Measurements from ENCODE around the gene BRINP1.

BRINP1 gene, protein sequence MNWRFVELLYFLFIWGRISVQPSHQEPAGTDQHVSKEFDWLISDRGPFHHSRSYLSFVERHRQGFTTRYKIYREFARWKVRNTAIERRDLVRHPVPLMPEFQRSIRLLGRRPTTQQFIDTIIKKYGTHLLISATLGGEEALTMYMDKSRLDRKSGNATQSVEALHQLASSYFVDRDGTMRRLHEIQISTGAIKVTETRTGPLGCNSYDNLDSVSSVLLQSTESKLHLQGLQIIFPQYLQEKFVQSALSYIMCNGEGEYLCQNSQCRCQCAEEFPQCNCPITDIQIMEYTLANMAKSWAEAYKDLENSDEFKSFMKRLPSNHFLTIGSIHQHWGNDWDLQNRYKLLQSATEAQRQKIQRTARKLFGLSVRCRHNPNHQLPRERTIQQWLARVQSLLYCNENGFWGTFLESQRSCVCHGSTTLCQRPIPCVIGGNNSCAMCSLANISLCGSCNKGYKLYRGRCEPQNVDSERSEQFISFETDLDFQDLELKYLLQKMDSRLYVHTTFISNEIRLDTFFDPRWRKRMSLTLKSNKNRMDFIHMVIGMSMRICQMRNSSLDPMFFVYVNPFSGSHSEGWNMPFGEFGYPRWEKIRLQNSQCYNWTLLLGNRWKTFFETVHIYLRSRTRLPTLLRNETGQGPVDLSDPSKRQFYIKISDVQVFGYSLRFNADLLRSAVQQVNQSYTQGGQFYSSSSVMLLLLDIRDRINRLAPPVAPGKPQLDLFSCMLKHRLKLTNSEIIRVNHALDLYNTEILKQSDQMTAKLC

DNA sequence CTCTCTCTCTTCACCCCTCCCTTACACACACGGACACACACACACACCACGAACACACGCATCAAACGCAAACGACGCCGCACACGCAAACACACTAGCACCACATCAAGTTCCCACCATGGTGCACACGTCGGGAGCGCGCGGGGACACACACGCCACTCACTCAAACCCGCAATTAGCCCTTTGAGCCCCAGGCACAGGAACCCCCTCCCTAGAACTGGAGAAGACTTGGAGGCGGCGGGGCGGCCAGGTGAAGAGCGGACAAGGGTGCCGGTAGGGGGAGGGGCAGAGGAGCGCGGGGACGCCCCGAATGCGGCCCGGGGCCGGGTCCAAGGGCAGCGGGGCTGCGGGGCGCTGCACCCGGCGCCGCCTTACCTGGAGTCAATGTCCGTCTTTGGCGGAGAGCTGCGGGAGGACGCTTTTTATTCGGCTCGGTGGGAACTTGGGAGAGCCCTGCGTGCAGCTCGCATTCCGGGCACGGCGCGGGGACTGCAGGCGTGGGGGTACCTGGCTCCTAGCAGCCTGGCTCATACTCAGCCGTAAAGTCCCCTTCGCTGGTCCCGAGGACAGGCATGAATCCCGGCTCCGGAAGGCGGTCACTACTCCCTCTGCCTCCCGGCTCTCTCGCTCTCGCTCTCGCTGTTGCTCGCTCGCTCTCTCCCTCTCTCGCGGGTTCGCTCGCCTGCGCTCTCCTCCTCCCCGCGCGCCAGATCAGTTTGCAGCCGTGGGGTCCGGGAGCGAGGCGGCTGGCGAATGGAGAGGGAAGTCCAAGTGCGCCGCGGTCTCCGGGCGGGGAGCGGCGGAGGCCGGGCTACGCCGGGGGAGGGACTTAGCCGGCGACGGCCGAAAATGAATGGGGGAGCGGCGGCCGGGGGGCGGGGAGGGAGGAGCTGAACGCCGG, at the start of gene BRINP1:
BRINP1 (minus strand) TSS at position 755 of the 901 bp plus-strand sequence. CDS start 56,080 bp downstream, outside the sequence.
- Histone ChIP-seq H3K9ac (ENCODE audit: low read depth in 1 of 2, low read length in 2 of 2) (no peak within 1 kb of the TSS), H3K36me3 (ENCODE audit: control insufficient read depth in 2 of 2, insufficient read depth in 2 of 2, low read length in 2 of 2) (no peaks in the 10 kb centered on the region), H3K9me3 (ENCODE audit: control insufficient read depth in 2 of 2, low read length in 2 of 2) (no peaks in the 10 kb centered on the region), H3K4me1 (ENCODE audit: control insufficient read depth in 2 of 2, insufficient read depth in 2 of 2, low read length in 2 of 2) (no peaks in the 10 kb centered on the region), H3K4me3 (ENCODE audit: low read length in 2 of 2) (no peak within 1 kb of the TSS), H3K27ac (ENCODE audit: low read depth in 2 of 2, low read length in 2 of 2) (no peak within 1 kb of the TSS), H3K27me3 (ENCODE audit: control insufficient read depth in 2 of 2, insufficient read depth in 2 of 2, low read length in 2 of 2) (peaks cover 11 to 24% of the 10 kb centered on the region in 2 donors)

DNA sequence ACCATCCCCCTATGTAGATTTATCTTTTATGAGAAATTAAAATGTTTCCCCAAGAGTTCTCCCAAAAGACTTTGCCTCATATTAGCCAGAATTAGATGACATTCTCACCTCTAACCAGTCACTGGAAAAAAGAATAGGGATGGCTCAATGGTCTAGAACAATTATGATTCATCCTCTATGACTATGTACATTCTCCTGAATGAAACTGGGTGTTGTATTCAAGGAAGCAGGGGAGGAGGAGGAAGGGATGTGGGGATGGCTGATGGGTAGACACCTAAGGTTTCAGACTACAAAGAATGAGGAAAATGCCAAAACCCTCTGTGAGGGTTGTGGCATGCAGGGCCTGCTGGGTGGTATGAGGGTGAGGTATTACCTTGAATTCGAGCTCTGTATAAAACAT, 49.5 kb upstream of the BRINP1 start:
- Histone ChIP-seq H3K4me1 (ENCODE audit: control insufficient read depth in 2 of 2, insufficient read depth in 2 of 2, low read length in 2 of 2) (no peaks in the 10 kb centered on the region), H3K27ac (ENCODE audit: low read depth in 2 of 2, low read length in 2 of 2) (no peak overlapping the region), H3K4me3 (ENCODE audit: low read length in 2 of 2) (no peak overlapping the region), H3K36me3 (ENCODE audit: control insufficient read depth in 2 of 2, insufficient read depth in 2 of 2, low read length in 2 of 2) (no peaks in the 10 kb centered on the region), H3K9me3 (ENCODE audit: control insufficient read depth in 2 of 2, low read length in 2 of 2) (no peaks in the 10 kb centered on the region), H3K9ac (ENCODE audit: low read depth in 1 of 2, low read length in 2 of 2) (no peak overlapping the region), H3K27me3 (ENCODE audit: control insufficient read depth in 2 of 2, insufficient read depth in 2 of 2, low read length in 2 of 2) (no peaks in the 10 kb centered on the region)

DNA sequence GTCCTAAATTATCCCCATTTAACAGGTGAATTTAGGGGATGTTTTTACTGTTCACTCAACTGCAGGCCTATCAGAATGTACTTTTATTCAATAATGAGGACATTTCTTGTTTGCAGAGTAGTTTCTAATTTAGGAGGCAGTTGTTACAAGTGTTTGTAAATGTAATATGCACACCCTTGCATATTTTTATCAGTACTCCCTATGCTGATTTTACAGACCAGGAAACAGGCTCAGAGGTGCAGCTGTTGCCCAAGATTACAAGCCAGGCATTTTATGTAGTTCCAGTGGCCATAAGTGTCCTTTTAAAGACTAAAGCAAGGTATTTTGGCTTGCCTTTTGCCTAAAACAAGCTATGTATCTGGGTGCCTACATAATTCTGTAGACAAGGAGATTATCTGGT, 47.6 kb upstream of the BRINP1 start:
- Histone ChIP-seq H3K4me1 (ENCODE audit: control insufficient read depth in 2 of 2, insufficient read depth in 2 of 2, low read length in 2 of 2) (no peaks in the 10 kb centered on the region), H3K27me3 (ENCODE audit: control insufficient read depth in 2 of 2, insufficient read depth in 2 of 2, low read length in 2 of 2) (no peaks in the 10 kb centered on the region), H3K27ac (ENCODE audit: low read depth in 2 of 2, low read length in 2 of 2) (no peak overlapping the region), H3K36me3 (ENCODE audit: control insufficient read depth in 2 of 2, insufficient read depth in 2 of 2, low read length in 2 of 2) (no peaks in the 10 kb centered on the region), H3K9ac (ENCODE audit: low read depth in 1 of 2, low read length in 2 of 2) (no peak overlapping the region), H3K4me3 (ENCODE audit: low read length in 2 of 2) (no peak overlapping the region), H3K9me3 (ENCODE audit: control insufficient read depth in 2 of 2, low read length in 2 of 2) (no peaks in the 10 kb centered on the region)

DNA sequence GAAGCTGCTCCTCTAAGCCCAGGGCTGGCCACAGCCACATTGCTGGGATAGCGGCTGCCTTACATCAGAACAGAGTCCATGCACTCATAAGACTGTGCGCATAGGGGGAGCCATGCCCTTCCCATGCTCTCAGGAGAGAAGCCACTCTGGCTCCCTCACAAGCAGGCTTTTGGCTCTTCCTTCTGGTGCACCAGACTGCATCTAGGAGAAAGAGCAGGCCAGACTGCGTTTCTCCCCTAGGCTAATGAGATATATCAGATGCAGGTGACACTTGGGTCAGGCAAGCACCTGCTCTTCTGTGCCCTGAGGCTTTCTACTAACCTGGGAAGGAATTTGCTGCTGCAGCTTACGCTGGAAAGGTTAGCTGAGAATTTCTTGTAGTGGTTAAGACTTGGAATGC, 43.2 kb upstream of the BRINP1 start:
- H3K36me3 ChIP-seq (ENCODE audit: control insufficient read depth in 2 of 2, insufficient read depth in 2 of 2, low read length in 2 of 2): no peaks in the 10 kb centered on the region
- H3K27me3 ChIP-seq (ENCODE audit: control insufficient read depth in 2 of 2, insufficient read depth in 2 of 2, low read length in 2 of 2): no peaks in the 10 kb centered on the region
- no peak overlapping the region for H3K4me3 ChIP-seq (ENCODE audit: low read length in 2 of 2)
- H3K4me1 ChIP-seq (ENCODE audit: control insufficient read depth in 2 of 2, insufficient read depth in 2 of 2, low read length in 2 of 2): no peaks in the 10 kb centered on the region
- H3K27ac ChIP-seq (ENCODE audit: low read depth in 2 of 2, low read length in 2 of 2): no peak overlapping the region
- no peaks in the 10 kb centered on the region for H3K9me3 ChIP-seq (ENCODE audit: control insufficient read depth in 2 of 2, low read length in 2 of 2)
- H3K9ac ChIP-seq (ENCODE audit: low read depth in 1 of 2, low read length in 2 of 2): no peak overlapping the region

DNA sequence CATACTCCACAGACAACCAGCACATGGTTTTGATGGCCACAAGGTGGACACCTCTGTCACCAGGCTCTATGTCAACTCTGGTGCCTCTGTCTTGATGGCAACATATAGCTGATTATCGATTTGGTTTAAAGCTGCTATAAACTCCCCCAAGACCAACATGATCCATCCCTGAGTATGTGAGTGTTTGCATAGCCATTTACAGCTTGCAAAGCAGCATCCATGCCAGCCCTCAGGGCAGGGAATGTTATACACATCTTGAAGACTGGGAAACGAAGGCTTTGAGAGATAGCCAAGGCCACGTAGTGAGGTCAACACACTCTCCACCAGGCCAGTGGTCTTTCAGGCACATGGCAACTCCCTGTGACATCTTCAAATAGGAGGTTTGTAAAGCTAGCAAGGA, 40.3 kb upstream of the BRINP1 start:
- Histone ChIP-seq H3K9ac (ENCODE audit: low read depth in 1 of 2, low read length in 2 of 2) (no peak overlapping the region), H3K36me3 (ENCODE audit: control insufficient read depth in 2 of 2, insufficient read depth in 2 of 2, low read length in 2 of 2) (no peaks in the 10 kb centered on the region), H3K27me3 (ENCODE audit: control insufficient read depth in 2 of 2, insufficient read depth in 2 of 2, low read length in 2 of 2) (no peaks in the 10 kb centered on the region), H3K4me1 (ENCODE audit: control insufficient read depth in 2 of 2, insufficient read depth in 2 of 2, low read length in 2 of 2) (no peaks in the 10 kb centered on the region), H3K4me3 (ENCODE audit: low read length in 2 of 2) (no peak overlapping the region), H3K27ac (ENCODE audit: low read depth in 2 of 2, low read length in 2 of 2) (no peak overlapping the region), H3K9me3 (ENCODE audit: control insufficient read depth in 2 of 2, low read length in 2 of 2) (no peaks in the 10 kb centered on the region)

DNA sequence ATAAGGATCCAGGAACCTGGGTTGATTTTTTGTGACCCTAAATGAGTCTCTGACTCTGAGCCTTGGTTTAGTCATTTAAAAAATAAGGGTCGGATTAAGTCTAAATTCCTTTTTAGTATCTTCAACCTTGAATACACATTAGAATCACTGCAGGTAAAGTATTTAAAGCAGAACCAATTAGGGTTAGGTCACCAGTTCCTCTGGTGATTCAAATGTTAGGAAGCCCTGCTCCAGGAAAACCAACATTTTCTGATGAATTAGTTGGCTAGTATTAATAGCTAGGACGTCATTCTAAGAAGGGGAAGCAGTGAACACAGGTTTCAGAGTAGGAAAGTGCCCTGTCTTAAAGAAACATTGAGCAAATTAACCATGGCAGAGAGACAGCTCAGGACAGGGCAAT, 31.4 kb upstream of the BRINP1 start:
- H3K4me3 ChIP-seq (ENCODE audit: low read length in 2 of 2): no peak overlapping the region
- H3K9me3 ChIP-seq (ENCODE audit: control insufficient read depth in 2 of 2, low read length in 2 of 2): no peaks in the 10 kb centered on the region
- H3K36me3 ChIP-seq (ENCODE audit: control insufficient read depth in 2 of 2, insufficient read depth in 2 of 2, low read length in 2 of 2): no peaks in the 10 kb centered on the region

DNA sequence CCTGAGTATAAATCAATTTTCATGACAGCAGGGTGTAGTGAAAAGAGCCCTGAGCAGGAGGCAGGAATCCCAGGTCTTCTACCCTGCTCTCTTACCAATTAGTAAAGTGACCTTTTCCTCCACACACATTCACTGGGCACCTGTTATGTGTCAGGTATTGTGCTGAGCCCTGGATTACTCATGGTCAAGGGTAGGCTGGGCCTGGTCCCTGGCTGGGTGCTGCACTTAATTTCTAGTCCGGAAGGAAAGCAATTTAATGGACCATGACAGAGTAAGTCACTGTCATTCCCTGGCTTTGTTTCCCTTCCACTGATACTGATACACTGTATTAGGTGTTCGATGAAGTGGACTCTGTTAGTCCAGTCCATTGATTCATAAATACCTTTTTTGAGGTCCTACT, 29.1 kb upstream of the BRINP1 start:
- Histone ChIP-seq H3K9me3 (ENCODE audit: control insufficient read depth in 2 of 2, low read length in 2 of 2) (no peaks in the 10 kb centered on the region), H3K4me1 (ENCODE audit: control insufficient read depth in 2 of 2, insufficient read depth in 2 of 2, low read length in 2 of 2) (no peaks in the 10 kb centered on the region), H3K4me3 (ENCODE audit: low read length in 2 of 2) (no peak overlapping the region), H3K9ac (ENCODE audit: low read depth in 1 of 2, low read length in 2 of 2) (no peak overlapping the region), H3K27me3 (ENCODE audit: control insufficient read depth in 2 of 2, insufficient read depth in 2 of 2, low read length in 2 of 2) (no peaks in the 10 kb centered on the region), H3K27ac (ENCODE audit: low read depth in 2 of 2, low read length in 2 of 2) (no peak overlapping the region), H3K36me3 (ENCODE audit: control insufficient read depth in 2 of 2, insufficient read depth in 2 of 2, low read length in 2 of 2) (no peaks in the 10 kb centered on the region)

More for the DNA sequence above, 31.4 kb upstream of the BRINP1 start:
- H3K27me3 ChIP-seq (ENCODE audit: control insufficient read depth in 2 of 2, insufficient read depth in 2 of 2, low read length in 2 of 2): no peaks in the 10 kb centered on the region
- no peak overlapping the region for H3K9ac ChIP-seq (ENCODE audit: low read depth in 1 of 2, low read length in 2 of 2)
- no peak overlapping the region for H3K27ac ChIP-seq (ENCODE audit: low read depth in 2 of 2, low read length in 2 of 2)
- no peaks in the 10 kb centered on the region for H3K4me1 ChIP-seq (ENCODE audit: control insufficient read depth in 2 of 2, insufficient read depth in 2 of 2, low read length in 2 of 2)

DNA sequence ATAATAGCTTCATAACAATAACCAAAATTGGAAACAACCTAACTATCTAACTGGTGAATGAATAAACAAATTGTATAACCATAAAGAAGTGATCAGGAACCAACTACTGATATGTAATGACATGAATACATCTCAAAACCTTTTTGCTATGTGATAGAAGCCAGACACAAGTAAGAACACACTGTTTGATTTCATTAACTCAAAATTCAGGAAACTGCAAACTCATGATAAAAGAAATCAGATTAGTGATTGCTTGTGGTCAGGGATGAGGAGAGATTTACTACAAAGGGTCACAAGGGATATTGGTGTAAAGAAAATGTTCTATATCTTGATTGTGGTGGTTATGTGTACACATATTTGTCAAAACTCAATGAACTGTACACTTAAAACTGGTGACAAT, 22.6 kb upstream of the BRINP1 start:
- Histone ChIP-seq H3K36me3 (ENCODE audit: control insufficient read depth in 2 of 2, insufficient read depth in 2 of 2, low read length in 2 of 2) (no peaks in the 10 kb centered on the region), H3K4me3 (ENCODE audit: low read length in 2 of 2) (no peak overlapping the region), H3K4me1 (ENCODE audit: control insufficient read depth in 2 of 2, insufficient read depth in 2 of 2, low read length in 2 of 2) (no peaks in the 10 kb centered on the region), H3K27me3 (ENCODE audit: control insufficient read depth in 2 of 2, insufficient read depth in 2 of 2, low read length in 2 of 2) (no peaks in the 10 kb centered on the region), H3K27ac (ENCODE audit: low read depth in 2 of 2, low read length in 2 of 2) (no peak overlapping the region), H3K9me3 (ENCODE audit: control insufficient read depth in 2 of 2, low read length in 2 of 2) (no peaks in the 10 kb centered on the region), H3K9ac (ENCODE audit: low read depth in 1 of 2, low read length in 2 of 2) (no peak overlapping the region)

DNA sequence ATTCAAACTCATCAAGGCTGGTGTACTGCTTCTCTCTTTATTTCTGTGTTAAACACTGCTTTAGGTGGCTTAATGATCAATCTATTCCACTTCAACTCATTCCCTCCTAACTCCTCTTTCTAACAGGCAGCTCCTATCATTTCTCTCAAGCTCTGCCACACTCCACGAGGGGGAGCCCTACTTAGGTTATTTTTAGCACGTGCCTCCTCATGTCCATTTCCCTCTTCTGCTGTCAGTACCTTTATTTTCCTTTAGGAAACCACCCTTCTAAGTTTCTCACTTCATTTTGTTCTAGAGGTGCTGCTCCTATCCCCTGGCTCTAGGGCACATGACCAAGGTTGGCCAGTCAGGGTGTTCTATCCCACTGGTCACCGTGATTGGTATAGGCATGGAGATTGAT, 6.7 kb upstream of the BRINP1 start:
- Histone ChIP-seq H3K36me3 (ENCODE audit: control insufficient read depth in 2 of 2, insufficient read depth in 2 of 2, low read length in 2 of 2) (no peaks in the 10 kb centered on the region), H3K4me3 (ENCODE audit: low read length in 2 of 2) (no peak overlapping the region), H3K9me3 (ENCODE audit: control insufficient read depth in 2 of 2, low read length in 2 of 2) (no peaks in the 10 kb centered on the region), H3K27ac (ENCODE audit: low read depth in 2 of 2, low read length in 2 of 2) (no peak overlapping the region), H3K4me1 (ENCODE audit: control insufficient read depth in 2 of 2, insufficient read depth in 2 of 2, low read length in 2 of 2) (no peaks in the 10 kb centered on the region), H3K9ac (ENCODE audit: low read depth in 1 of 2, low read length in 2 of 2) (no peak overlapping the region), H3K27me3 (ENCODE audit: control insufficient read depth in 2 of 2, insufficient read depth in 2 of 2, low read length in 2 of 2) (no peaks in the 10 kb centered on the region)

DNA sequence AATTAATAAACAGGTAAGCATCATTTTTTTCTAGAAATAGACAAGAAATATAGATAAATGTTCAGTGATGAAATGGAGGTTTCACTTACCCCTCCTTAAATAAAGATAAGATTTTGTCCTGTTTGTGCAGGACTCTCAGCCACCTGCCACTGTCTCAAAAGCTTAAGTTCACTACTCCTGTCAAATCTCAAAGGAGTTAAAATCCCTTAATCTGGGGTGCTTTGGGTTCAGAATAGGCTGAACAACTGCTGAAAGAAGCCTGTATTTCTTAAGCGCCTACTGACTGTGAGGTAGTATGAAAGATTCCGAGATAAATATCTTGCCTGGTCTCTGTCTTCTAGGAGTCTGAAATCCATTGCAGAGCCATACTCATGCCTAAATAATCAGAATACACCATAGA, 3.7 kb upstream of the BRINP1 start:
- H3K9ac ChIP-seq (ENCODE audit: low read depth in 1 of 2, low read length in 2 of 2): no peak overlapping the region
- peaks cover 7 to 17% of the 10 kb centered on the region in 2 donors for H3K27me3 ChIP-seq (ENCODE audit: control insufficient read depth in 2 of 2, insufficient read depth in 2 of 2, low read length in 2 of 2)
- H3K4me1 ChIP-seq (ENCODE audit: control insufficient read depth in 2 of 2, insufficient read depth in 2 of 2, low read length in 2 of 2): no peaks in the 10 kb centered on the region
- H3K9me3 ChIP-seq (ENCODE audit: control insufficient read depth in 2 of 2, low read length in 2 of 2): no peaks in the 10 kb centered on the region
- no peak overlapping the region for H3K4me3 ChIP-seq (ENCODE audit: low read length in 2 of 2)
- H3K36me3 ChIP-seq (ENCODE audit: control insufficient read depth in 2 of 2, insufficient read depth in 2 of 2, low read length in 2 of 2): no peaks in the 10 kb centered on the region
- H3K27ac ChIP-seq (ENCODE audit: low read depth in 2 of 2, low read length in 2 of 2): no peak overlapping the region

Data from mucosa of rectum (tissue), 2 donors.